GM20000 (cell line): ENCODE measurements around the gene MDP1.

Experiments
- DNase-seq: peaks from one replicate; pipeline ENCODE4 v3.0.0; 2012; ENCODE audit warnings: low spot score
- TF ChIP-seq, protein P1 (sequence below): IDR thresholded peaks from 2 replicates; pipeline ENCODE4 v1.5.1; 2012; ENCODE audit warnings: mild to moderate bottlenecking, control low read depth; ENCODE audit errors: extremely low read depth, missing control alignments

The MDP1 gene

GRCh38 chr14:24185741-24186140 lies 30.1 kb downstream of the MDP1 start:
- TF ChIP-seq, protein P1, sequence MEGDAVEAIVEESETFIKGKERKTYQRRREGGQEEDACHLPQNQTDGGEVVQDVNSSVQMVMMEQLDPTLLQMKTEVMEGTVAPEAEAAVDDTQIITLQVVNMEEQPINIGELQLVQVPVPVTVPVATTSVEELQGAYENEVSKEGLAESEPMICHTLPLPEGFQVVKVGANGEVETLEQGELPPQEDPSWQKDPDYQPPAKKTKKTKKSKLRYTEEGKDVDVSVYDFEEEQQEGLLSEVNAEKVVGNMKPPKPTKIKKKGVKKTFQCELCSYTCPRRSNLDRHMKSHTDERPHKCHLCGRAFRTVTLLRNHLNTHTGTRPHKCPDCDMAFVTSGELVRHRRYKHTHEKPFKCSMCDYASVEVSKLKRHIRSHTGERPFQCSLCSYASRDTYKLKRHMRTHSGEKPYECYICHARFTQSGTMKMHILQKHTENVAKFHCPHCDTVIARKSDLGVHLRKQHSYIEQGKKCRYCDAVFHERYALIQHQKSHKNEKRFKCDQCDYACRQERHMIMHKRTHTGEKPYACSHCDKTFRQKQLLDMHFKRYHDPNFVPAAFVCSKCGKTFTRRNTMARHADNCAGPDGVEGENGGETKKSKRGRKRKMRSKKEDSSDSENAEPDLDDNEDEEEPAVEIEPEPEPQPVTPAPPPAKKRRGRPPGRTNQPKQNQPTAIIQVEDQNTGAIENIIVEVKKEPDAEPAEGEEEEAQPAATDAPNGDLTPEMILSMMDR = no peak
- DNase-seq = no peak

- DNase-seq = no peak
- TF ChIP-seq, protein P1 = no peak
Measured at GRCh38 chr14:24185026-24185425, 30.8 kb downstream of the MDP1 start.

DNA sequence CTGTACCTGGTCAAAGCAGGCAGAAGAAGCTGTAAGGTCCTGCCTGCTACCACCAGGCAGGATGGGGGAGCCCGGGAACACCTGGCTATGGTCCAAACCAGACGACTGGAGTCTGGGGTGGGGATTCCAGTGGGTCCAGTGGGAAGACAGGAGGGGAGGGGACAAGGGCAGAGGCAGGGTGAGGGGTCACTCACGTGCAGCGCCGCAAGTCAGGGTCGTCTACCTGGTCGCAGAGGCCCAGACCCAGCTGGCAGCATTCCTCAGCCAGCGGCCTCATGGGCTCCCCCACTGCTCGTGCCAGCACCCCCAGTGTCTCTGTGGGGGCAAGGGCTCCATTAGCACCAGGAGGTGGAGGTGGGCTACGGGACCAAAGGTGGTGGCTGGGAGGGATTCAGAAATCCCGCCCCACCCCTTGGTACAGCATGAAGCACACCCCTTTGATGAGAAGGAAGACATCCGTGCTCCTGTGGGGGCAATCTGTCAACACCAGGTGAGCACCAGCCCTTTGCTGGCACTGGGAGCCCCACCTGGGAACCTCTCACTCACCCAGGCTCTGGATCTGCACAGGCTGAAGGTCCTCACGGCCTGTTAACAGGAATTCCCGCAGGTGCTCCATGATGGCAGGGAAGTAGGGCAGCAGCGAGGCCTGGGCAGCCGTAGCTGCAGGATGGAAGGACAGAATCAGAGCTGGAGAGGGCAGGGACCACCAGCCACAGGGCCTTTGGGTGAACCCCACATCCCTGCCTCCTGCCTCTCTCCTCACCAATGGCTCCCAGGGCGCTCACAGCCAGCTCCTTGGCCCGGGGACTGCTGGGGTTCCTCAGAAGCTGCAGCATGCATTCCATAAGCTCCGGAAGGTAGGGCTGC lies 31.5 kb downstream of the MDP1 start:
- DNase-seq = no peak
- TF ChIP-seq, protein P1 = no peak

- TF ChIP-seq, protein P1 = no peak
- DNase-seq = no peak
Measured at GRCh38 chr14:24183014-24183481, 32.8 kb downstream of the MDP1 start.

DNA sequence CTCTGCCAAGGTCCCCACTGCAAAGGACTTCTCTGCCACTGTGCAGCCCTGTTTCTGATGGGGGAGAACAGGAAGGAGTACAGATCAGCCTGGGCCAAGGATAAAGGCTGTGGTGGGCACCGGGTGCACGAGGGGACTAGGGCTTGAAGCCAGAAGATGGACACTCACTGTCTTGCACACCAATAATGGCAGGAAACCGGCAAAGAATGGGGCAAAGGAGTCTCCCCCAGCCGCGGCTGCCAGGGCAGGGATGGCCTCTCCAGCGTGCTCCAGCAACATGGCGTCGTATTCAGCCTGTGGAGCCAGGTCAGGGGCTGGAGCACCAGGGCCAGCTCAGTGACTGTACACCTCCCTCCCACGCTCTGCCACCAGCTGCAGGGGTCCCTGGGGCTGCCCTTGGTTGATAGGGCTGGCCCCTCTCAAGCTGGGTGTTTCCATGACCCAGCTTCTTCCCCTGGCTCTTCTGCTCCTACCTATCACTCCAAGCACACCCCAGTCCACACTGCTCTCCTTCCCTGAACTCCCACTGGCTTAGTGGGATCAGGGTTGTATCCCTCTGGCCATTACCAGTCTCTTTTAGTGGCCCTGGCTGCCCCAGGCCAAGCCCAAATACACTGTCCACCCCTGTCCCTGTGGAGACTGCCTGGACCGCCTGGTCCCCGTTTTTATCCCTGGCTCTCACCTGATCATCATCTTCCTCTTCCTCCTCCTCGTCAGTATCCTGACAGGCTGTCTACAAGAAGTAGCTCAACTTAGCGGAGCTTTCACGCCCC lies 33.6 kb downstream of the MDP1 start:
- no peak for DNase-seq
- TF ChIP-seq, protein P1 = no peak

DNA sequence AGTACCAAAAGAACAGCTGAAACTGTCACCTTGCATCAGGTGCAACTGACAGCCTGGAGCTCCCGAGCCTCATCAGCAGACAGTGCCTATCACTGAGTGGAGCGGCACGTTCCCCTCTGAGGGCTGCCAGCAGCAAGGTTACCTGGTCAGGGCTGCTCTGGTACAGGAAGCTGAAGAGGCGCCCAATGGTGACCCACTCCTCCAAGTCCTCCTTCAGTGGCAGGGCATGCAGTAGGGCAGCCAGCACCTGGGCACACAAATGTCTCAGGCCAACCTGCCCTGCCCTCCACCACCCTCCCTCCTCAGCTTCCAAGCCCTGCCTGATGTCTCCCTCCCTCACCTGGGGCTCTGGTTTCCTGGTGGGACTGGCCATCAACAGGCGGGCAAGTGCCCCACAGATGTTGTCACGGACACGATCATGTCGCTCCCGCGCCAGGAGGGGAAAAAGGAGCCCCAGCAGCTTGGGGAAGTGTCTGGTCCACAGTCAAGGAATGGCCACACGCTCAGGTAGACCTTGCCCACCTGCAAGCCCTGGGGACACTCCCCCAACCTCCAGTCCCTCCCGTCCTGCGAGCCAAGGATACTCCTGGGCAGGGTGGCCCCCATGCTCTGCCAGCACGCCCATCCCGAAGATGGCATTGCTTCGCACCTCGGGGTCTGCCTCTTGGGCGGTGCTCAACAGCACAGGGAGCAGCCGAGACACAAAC lies 34.3 kb downstream of the MDP1 start:
- no peak for DNase-seq

More for the DNA sequence above, 34.3 kb downstream of the MDP1 start:
- TF ChIP-seq, protein P1 = no peak
